NCI-H1092 (cell line): Measurements from ENCODE around the gene NLGN1.

Experiments used
- DNase-seq: peaks from one replicate; lab custom pipeline; 2025; lab: John Stamatoyannopoulos, UW

NLGN1 gene

DNA sequence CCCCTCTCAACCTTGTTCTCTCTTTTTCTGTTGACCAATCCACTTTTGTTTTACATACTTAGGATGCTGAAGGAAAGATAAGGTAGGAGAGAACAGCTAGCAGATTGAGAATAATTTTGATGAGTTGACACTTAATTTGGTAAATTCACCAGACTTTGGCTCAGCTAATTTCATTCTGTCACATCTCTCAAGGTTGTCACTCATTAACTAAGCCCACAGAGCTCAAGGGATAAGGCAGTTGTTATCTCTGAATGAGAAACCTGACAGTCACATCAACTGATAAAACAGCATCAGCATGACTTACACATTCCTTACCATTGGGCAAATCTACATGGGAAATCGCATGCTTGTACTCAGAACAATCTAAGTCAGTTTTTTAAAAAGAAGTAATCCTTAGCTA, 591.4 kb downstream of the NLGN1 start:
- DNase-seq: no peak

GRCh38 chr3:173992416-173992815, 594.9 kb downstream of the NLGN1 start:
- no peak for DNase-seq

DNA sequence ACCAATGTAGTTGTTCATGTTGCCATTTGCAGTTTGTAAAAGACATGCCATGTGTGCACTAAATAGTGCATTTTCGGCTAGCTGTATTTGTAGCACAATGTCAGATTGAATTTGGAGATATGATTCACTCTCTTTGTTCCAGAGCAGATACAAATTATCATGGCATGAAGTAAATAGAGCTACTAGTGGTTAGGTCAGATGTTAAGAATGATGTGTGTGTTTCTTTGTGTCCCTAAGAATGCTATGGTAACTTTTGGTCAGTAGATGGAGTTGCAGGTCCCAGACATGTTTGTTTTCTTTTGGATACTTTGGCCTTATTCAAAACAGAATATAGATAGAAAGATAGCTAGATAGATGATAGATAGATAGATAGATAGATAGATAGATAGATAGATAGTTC, 595.8 kb downstream of the NLGN1 start:
- DNase-seq: no peak

GRCh38 chr3:174000675-174001074, 603.1 kb downstream of the NLGN1 start:
- DNase-seq: no peak

DNA sequence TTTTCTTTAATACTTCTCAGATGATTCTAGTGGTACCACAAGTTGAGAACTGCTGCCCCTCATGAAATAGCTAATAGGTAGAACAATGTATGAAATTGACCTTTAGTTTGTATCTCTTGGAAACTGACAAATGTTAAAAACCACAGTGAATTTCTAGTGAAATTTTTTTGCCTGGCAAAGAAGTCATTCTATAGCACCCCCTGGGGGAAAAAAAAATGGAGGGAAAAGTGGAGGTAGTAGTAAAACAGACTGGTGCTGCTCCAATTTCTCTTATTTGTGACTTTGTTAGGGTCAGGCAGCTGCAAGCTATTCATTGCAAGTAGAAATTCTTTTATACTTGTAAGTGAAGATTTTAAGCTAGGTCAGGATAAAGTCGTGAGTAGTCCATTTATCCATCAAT, 605.0 kb downstream of the NLGN1 start:
- DNase-seq: no peak

DNA sequence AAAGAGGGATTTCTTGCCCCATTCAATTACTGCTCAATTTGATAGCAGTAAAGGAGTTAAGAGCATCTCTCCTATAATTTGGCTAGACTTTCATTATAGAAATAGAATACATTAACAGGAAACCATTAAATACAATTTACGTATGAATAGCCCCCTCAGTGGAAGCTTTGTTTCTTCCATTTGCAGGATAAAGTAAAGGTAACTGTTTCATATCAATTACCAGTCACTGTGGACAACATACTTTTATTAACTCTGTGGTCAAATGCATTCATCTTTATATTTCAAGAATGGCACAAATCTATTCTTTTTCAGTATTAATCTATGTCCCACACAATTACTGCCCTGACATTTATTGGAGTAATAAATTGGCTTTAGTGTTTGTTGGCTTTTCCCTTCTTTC, 613.4 kb downstream of the NLGN1 start:
- no peak for DNase-seq

DNA sequence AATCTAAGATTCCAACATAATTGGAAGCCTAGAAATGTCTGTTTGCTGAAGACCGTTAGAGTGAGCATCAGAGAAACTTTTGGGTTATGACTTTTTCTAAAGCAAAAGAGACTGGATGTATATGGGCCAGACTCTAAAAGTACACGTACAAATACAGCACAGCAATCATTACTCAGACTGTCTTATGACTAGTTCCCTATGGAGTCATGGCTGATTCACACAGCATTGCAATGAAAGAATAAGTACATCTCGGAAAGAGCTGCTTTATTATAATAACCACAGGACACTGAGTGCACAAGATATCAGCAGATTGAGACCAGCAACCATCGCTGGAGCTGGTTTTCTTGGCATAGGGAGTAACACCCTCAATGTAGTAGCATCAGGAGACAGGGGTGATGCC, 618.6 kb downstream of the NLGN1 start:
- DNase-seq: no peak

GRCh38 chr3:174020156-174020555, 622.6 kb downstream of the NLGN1 start:
- DNase-seq: no peak

GRCh38 chr3:174023421-174023820, 625.9 kb downstream of the NLGN1 start:
- no peak for DNase-seq

GRCh38 chr3:174028673-174029072, 631.1 kb downstream of the NLGN1 start:
- no peak for DNase-seq

- peak; percentile 13 for DNase-seq
Measured at GRCh38 chr3:174035328-174035886, 637.9 kb downstream of the NLGN1 start.

DNA sequence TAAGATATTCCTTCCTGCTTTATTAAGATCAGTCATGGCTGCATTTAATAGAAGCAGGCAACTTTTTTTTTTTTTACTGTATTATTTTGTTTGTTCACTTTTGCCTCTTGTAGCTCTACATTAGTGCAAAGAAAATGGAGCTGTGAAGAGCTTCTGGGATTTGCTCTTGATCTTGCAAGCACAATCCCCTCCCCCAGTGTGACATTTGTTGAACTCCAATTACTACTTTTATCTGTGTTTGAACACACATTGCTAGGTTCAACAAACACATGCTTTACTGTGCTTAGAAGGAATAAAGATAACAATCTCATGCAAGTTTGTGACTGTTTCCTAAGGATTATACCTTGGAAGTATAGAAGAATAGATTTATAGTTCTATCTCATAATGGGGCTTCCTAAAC, 648.8 kb downstream of the NLGN1 start:
- DNase-seq: no peak

- DNase-seq: no peak
Measured at GRCh38 chr3:174049472-174049871, 651.9 kb downstream of the NLGN1 start.

- no peak for DNase-seq
Measured at GRCh38 chr3:174051191-174051590, 653.6 kb downstream of the NLGN1 start.

GRCh38 chr3:174058804-174059203, 661.3 kb downstream of the NLGN1 start:
- no peak for DNase-seq

- no peak for DNase-seq
Measured at GRCh38 chr3:174060431-174060830, 662.9 kb downstream of the NLGN1 start.

DNA sequence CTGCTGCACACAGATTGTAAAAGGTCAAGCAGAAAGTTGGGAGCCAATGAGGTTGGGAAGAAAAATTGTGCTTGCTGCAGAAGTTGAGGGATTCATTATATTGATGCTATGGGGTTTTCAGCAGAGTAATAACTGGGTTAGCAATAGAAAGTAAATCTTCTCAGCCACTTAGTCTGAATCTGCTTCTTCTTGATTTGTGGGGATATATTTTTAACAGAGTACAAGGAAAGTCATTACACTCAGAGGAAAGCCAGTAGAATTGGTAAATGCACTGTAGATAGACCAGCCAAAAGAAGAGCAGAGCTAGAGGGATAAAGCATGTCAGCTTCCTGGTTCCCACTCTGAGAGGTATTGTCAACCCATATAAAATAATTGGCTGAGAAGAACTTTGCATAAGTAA, 663.6 kb downstream of the NLGN1 start:
- DNase-seq: no peak

GRCh38 chr3:174061731-174062130, 664.2 kb downstream of the NLGN1 start:
- DNase-seq: no peak

DNA sequence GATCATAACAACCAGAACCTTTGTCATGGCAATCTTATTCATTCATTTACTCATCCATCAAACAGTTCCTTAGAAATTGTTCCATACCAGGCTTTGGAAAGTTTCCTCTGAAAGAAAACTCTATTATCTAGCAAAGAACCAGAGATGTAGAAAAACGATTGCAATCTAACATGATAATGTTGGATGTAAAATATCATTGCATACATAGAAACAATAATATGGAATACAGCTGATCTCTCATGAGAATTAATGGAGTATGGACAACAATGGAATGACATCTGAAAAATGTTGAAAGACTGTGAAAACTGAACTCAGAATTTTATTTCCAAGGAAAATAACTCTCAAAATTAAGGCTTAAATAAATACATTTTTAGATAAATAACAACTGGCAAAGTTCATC, 665.4 kb downstream of the NLGN1 start:
- DNase-seq: no peak

GRCh38 chr3:174068035-174068434, 670.5 kb downstream of the NLGN1 start:
- DNase-seq: no peak

- DNase-seq: no peak
Measured at GRCh38 chr3:174072675-174073074, 675.1 kb downstream of the NLGN1 start.

DNA sequence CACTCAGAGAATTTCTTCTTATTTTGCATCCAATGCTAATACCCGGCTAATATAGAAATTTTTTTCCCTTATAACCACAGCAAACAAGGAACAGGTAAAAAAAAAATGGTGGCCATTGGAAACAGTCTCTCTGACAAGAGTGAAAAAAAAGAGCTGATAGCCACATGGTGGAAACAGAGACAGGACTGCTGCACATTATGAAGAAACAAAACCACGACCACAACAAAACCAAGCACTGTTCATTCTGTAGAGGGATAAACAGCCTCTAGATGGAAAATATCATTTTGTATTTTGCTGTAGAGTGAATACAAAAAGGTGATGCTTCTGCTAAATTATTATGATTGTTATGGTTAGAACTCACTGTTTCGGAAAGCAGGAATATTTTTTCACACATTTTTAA, 686.2 kb downstream of the NLGN1 start:
- no peak for DNase-seq

GRCh38 chr3:174089592-174089991, 692.0 kb downstream of the NLGN1 start:
- DNase-seq: no peak

- no peak for DNase-seq
Measured at GRCh38 chr3:174094669-174095068, 697.1 kb downstream of the NLGN1 start.

DNA sequence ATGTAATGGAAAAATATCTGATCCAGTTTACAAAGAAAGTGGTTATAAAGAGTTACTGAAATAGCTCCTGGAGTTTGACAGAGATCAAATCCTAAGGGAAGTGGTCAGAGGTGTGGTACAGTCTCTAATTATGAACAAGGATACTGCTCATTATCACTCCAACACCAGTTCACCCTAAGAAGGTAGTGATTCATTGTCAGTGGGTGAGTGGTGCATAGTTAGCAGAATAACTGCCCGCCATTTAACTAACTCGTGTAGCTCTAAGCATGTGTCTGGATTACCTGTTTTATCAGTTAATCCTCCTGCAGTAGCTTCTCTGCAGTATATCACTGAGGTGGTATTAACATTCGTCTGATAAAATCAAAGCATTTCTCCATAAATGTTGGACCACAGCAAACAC, 700.1 kb downstream of the NLGN1 start:
- DNase-seq: no peak
